Prostate gland (tissue), 2 donors: ENCODE measurements around the gene PRKAG3. TPM values are rescaled to one million over a fixed set of nuclear protein-coding genes. Genes with fewer than 3 reads are reported as not detected.

Experiments used
- DNase-seq: peaks from one replicate; pipeline ENCODE4 v3.0.0-alpha.2; 2019; ENCODE audit warnings: low spot score
- H3K27ac ChIP-seq, 2 donors: fragments of 200-600 bp; sonication (generic); 2 replicates each; pipeline ENCODE4 v1.5.1; 2017 to 2019
- H3K27me3 ChIP-seq: fragments of 200-600 bp; sonication (generic); replicated peaks from 2 replicates; pipeline ENCODE4 v1.5.1; 2019; ENCODE audit not compliant: insufficient read depth
- H3K36me3 ChIP-seq, 2 donors: fragments of 200-600 bp; sonication (generic); 1 replicate in 1 of 2; 2 replicates in 1 of 2; pipeline versions ENCODE4 v1.5.1 to v1.8.1; 2017 to 2019
- H3K4me1 ChIP-seq: fragments of 200-600 bp; sonication (generic); replicated peaks from 2 replicates; pipeline ENCODE4 v1.5.1; 2019
- H3K4me3 ChIP-seq, 2 donors: fragments of 200-600 bp; sonication (generic); 2 replicates each; pipeline ENCODE4 v1.5.1; 2017 to 2019
- H3K9me3 ChIP-seq: fragments of 200-600 bp; sonication (generic); 2 replicates; pipeline ENCODE4 v1.5.1; 2017
- CTCF ChIP-seq, 4 experiments: fragments of 200-600 bp in 2 of 4; fragments of 450-650 bp in 2 of 4; sonication (generic) in 2 of 4; IDR thresholded peaks; 1 replicate in 3 of 4; 2 replicates in 1 of 4; pipeline ENCODE4 v1.5.1; 2016 to 2019; ENCODE audit warnings: antibody characterized with exemption in 4 of 4, mild to moderate bottlenecking in 2 of 4, moderate library complexity in 2 of 4
- POLR2A ChIP-seq: fragments of 450-650 bp; IDR thresholded peaks from one replicate; pipeline ENCODE4 v1.6.1; 2016; ENCODE audit warnings: antibody characterized with exemption, mild to moderate bottlenecking
- POLR2AphosphoS5 ChIP-seq: sonication (generic); formaldehyde crosslinking; IDR thresholded peaks from one replicate; pipeline ENCODE4 v1.6.1; 2017; ENCODE audit warnings: antibody characterized with exemption
- WGBS: methylation state at CpG from one replicate; pipeline ENCODE4 v1.1.5; 2018; 5-methylcytosine and 5-hydroxymethylcytosine counted together
- intact Hi-C: fragments of 100-400 bp; cut with DNase I; formaldehyde crosslinking; loops from one replicate; pipeline ENCODE4 v1.14.2; 2022
- total RNA-seq, 2 donors: library from RNA; depleted of rRNA; stranded (reverse); fragments of >200 nt; gene quantifications; one replicate each; pipeline ENCODE4 v1.1.0, GENCODE V29; 2016

PRKAG3 gene
- total RNA-seq, 2 donors from 2014 or later, result 0.14 TPM; not detected in 1

DNA sequence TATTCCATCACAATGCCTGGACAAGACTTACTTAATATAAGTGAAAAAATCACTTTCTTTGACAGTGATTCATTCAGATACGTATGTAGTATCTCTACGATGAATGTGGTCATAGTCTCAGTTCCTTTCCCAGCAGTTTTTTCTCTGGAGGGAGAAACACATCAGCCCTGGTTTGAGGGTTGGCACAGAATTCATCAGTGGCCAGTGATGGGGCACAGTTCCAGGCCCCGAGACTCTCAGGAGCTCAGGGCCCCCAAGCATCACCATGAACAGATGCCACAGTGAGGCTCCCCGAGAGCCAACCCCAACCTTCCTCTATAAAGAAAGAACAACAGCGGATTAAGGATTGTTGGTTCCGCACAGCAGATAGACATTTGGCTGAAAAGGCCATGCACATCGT lies 12.5 kb downstream of the PRKAG3 start:
- intact Hi-C loops, result no loop called here
- Histone ChIP-seq H3K4me3 (no peak overlapping the region), H3K27ac (no peak overlapping the region), H3K9me3 (no peaks in the 10 kb centered on the region), H3K36me3 (peaks cover 0 to 4% of the 10 kb centered on the region in 2 donors), H3K4me1 (no peaks in the 10 kb centered on the region), H3K27me3 (no peaks in the 10 kb centered on the region)
- 91% methylated on average over 7 of the region's 7 CpGs for WGBS
- DNase-seq, result no peak
- no peak for TF ChIP-seq POLR2A
- TF ChIP-seq POLR2AphosphoS5, result no peak
- TF ChIP-seq CTCF (IDR thresholded peaks at IDR 0.05), result no peak

DNA sequence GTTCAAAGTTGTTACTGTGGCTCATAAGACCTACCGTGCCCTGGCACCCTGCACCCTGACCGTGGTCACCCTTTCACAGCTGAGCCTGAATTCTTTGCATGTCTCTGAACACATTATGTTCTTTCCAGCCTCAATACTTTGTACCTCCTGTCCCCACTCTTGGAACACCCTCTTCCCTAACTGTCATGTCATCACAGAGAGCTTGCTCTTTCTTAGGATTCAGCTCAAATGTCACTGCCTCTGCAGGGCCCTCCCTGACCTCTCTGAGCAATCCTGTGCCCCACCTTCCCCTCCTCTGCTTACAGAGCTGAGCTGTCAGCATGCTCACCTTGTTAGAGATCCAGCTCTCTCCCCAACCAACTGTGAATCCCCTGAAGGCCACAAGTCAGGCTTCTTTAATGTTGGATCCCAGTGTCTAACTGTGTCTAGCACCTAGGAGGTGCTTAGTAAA lies 15.0 kb downstream of the PRKAG3 start:
- WGBS, result 89% methylated on average over 2 of the region's 2 CpGs
- H3K4me1 ChIP-seq, result no peaks in the 10 kb centered on the region
- intact Hi-C loops, result no loop called here
- H3K27me3 ChIP-seq, result no peaks in the 10 kb centered on the region
- TF ChIP-seq POLR2A, result no peak
- no peak for TF ChIP-seq POLR2AphosphoS5
- no peak for TF ChIP-seq CTCF (IDR thresholded peaks at IDR 0.05)
- H3K9me3 ChIP-seq, result no peaks in the 10 kb centered on the region
- peaks cover 5 to 12% of the 10 kb centered on the region in 2 donors for H3K36me3 ChIP-seq
- no peak for DNase-seq
- H3K27ac ChIP-seq, result no peak overlapping the region
- no peak overlapping the region for H3K4me3 ChIP-seq

- 96% methylated on average over 4 of the region's 4 CpGs for WGBS
- H3K27me3 ChIP-seq, result no peaks in the 10 kb centered on the region
- TF ChIP-seq CTCF (IDR thresholded peaks at IDR 0.05) (no peak), POLR2A (no peak), POLR2AphosphoS5 (no peak)
- no peaks in the 10 kb centered on the region for H3K9me3 ChIP-seq
- no peak overlapping the region for H3K27ac ChIP-seq
- peaks cover 5 to 12% of the 10 kb centered on the region in 2 donors for H3K36me3 ChIP-seq
- no peak overlapping the region for H3K4me3 ChIP-seq
- H3K4me1 ChIP-seq, result no peaks in the 10 kb centered on the region
- intact Hi-C loops, result no loop called here
- DNase-seq, result no peak
Observed at GRCh38 chr2:218815649-218816048, 16.0 kb downstream of the PRKAG3 start.

DNA sequence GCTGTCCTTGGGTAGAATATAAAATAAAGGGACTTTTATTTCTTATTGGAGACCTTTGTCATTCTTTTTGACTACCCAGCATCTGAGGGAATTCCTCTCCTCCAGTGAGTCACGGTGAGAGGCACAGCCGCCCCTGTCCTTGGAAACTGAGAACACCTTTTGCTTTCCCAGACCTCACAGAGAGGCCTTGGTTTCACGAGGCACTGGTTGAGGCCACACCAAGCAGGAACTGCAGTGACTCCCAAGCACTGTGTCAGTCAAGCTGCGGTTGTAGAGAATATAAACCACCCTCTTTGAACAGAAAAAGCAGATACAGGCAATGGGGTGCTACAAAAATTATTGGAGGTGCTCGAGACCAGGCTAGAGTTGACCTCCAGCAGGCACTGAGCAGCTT lies 16.4 kb downstream of the PRKAG3 start:
- Histone ChIP-seq H3K4me1 (no peaks in the 10 kb centered on the region), H3K27ac (no peak overlapping the region), H3K27me3 (no peaks in the 10 kb centered on the region), H3K9me3 (no peaks in the 10 kb centered on the region), H3K4me3 (no peak overlapping the region), H3K36me3 (peaks cover 5 to 12% of the 10 kb centered on the region in 2 donors)
- intact Hi-C loops, result no loop called here
- no peak for DNase-seq
- TF ChIP-seq POLR2AphosphoS5 (no peak), CTCF (IDR thresholded peaks at IDR 0.05) (no peak), POLR2A (no peak)
- WGBS, result 87% methylated on average over 5 of the region's 5 CpGs

DNA sequence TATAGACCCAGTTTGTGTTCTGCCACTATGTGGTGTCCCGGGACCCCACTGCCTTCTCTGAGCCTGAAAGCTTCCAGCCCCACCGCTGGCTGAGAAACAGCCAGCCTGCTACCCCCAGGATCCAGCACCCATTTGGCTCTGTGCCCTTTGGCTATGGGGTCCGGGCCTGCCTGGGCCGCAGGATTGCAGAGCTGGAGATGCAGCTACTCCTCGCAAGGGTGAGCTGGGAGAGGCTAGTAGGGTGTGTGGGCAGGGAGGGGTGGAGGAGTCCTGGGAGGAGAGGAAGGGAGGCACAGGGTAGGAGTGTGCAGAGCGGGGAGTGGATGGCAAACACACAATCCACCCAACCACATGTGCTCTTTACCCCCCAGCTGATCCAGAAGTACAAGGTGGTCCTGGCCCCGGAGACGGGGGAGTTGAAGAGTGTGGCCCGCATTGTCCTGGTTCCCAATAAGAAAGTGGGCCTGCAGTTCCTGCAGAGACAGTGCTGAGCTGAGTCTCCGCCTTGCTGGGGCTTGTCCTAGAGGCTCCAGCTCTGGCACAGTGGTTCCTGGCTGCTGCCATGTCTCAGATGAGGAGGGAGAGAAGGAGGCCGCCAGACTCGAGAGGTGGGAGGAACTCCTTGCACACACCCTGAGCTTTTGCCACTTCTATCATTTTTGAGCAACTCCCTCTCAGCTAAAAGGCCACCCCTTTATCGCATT lies 16.9 kb downstream of the PRKAG3 start:
- no peaks in the 10 kb centered on the region for H3K9me3 ChIP-seq
- no peaks in the 10 kb centered on the region for H3K27me3 ChIP-seq
- no peaks in the 10 kb centered on the region for H3K4me1 ChIP-seq
- intact Hi-C loops, result no loop called here
- no peak for TF ChIP-seq CTCF (IDR thresholded peaks at IDR 0.05)
- no peak for TF ChIP-seq POLR2AphosphoS5
- no peak for TF ChIP-seq POLR2A
- H3K27ac ChIP-seq, result no peak overlapping the region
- DNase-seq, result no peak
- peaks cover 5 to 12% of the 10 kb centered on the region in 2 donors for H3K36me3 ChIP-seq
- WGBS, result 81% methylated on average over 13 of the region's 13 CpGs
- no peak overlapping the region for H3K4me3 ChIP-seq
